Gastroesophageal sphincter (tissue), 4 donors: ENCODE measurements around the gene PPP1R10. TPM values are rescaled to one million over a fixed set of nuclear protein-coding genes. Genes with fewer than 3 reads are reported as not detected.
A peak's percentile ranks its signal among the peaks of the same experiment; 100 is the strongest.

Experiments
- ATAC-seq: fragments of 150-250 bp; one replicate; pipeline ENCODE4 v1.9.1; 2016; ENCODE audit warnings: mild to moderate bottlenecking, moderate library complexity
- H3K27ac ChIP-seq, 4 donors: fragments of 200-600 bp; sonication (generic) in 3 of 4; 1 replicate in 3 of 4; 2 replicates in 1 of 4; pipeline ENCODE4 v1.5.1; 2016 to 2019
- H3K27me3 ChIP-seq: fragments of 200-600 bp; sonication (generic); one replicate; pipeline ENCODE4 v1.5.1; 2019
- H3K36me3 ChIP-seq, 2 donors: fragments of 200-600 bp; sonication (generic); one replicate each; pipeline ENCODE4 v1.5.1; 2019; ENCODE audit warnings: control low read depth in 1 of 2
- H3K4me1 ChIP-seq, 3 donors: fragments of 200-600 bp; sonication (generic); 1 replicate in 2 of 3; 2 replicates in 1 of 3; pipeline ENCODE4 v1.5.1; 2016 to 2019; ENCODE audit warnings: control low read depth in 2 of 3
- H3K4me3 ChIP-seq, 2 donors: fragments of 200-600 bp; sonication (generic); one replicate each; pipeline ENCODE4 v1.5.1; 2019; ENCODE audit warnings: mild to moderate bottlenecking in 1 of 2, moderate library complexity in 1 of 2
- H3K9me3 ChIP-seq, 3 donors: fragments of 200-600 bp; sonication (generic); one replicate each; pipeline ENCODE4 v1.5.1; 2017 to 2019; ENCODE audit warnings: control low read depth in 2 of 3
- EP300 ChIP-seq: sonication (generic); formaldehyde crosslinking; IDR thresholded peaks from one replicate; pipeline ENCODE4 v1.6.1; 2017; ENCODE audit warnings: antibody characterized with exemption, mild to moderate bottlenecking
- POLR2A ChIP-seq, 2 donors: fragments of 450-650 bp; IDR thresholded peaks; one replicate each; pipeline ENCODE4 v1.6.1; 2017; ENCODE audit warnings: antibody characterized with exemption in 2 of 2, mild to moderate bottlenecking in 2 of 2, moderate library complexity in 1 of 2
- POLR2AphosphoS5 ChIP-seq: sonication (generic); formaldehyde crosslinking; IDR thresholded peaks from one replicate; pipeline ENCODE4 v1.6.1; 2017; ENCODE audit warnings: antibody characterized with exemption
- WGBS, 2 donors: methylation state at CpG; one replicate each; pipeline ENCODE4 v1.1.5; 2018; ENCODE audit warnings: low coverage in 1 of 2; 5-methylcytosine and 5-hydroxymethylcytosine counted together
- total RNA-seq, 4 donors: library from RNA; depleted of rRNA; stranded (reverse); fragments of >200 nt; gene quantifications; one replicate each; pipeline ENCODE4 v1.1.0, GENCODE V29; 2016
- TF ChIP-seq, protein P1 (sequence below), 4 experiments: fragments of 200-600 bp in 2 of 4; fragments of 450-650 bp in 2 of 4; sonication (generic) in 1 of 4; IDR thresholded peaks; one replicate each; pipeline ENCODE4 v1.5.1; 2017 to 2019; ENCODE audit warnings: antibody characterized with exemption in 4 of 4, mild to moderate bottlenecking in 2 of 4, moderate library complexity in 2 of 4

Gene PPP1R10
- total RNA-seq, 4 donors from 2014 or later: 26.7 to 50.4 (median 37.9) TPM

DNA sequence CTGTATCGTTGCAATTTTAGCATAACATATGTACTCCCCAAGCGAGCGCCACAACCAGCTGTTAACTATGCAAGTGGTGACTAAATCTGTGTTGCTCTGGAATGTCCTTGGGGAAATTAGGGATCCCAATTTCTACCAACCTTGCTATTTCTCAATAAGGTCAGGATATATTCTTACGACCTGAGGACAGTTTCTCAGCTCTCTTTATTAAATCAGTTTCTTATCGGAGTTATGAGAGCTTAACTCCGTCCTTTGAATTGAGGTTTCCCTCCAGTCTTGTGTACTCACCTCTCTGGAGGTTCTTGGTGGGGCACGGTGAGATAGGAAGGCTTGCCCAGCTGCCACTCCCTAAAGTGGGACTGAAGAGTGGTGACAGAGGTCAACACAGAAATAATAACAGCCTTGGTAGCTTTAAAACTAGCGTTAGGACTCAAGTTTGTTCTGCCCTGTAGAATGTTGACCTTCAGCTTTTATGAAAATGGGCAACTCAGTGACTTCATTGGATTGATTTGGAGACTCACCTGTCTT lies 1.3 kb upstream of the PPP1R10 start:
- ATAC-seq: no peak
- Histone ChIP-seq H3K27me3 (no peaks in the 10 kb centered on the region), H3K27ac (peak overlapping the region; percentile 39 to 95 (median 90)), H3K9me3 (no peaks in the 10 kb centered on the region), H3K4me3 (peak overlapping the region; percentile 59 to 70), H3K4me1 (peaks cover 13 to 33% (median 13%) of the 10 kb centered on the region in 3 donors), H3K36me3 (peaks cover 0 to 49% of the 10 kb centered on the region in 2 donors)
- WGBS, 2 donors: 5 to 17% methylated on average over 6 to 8 of the region's 8 CpGs
- no peak for TF ChIP-seq EP300
- TF ChIP-seq, protein P1, sequence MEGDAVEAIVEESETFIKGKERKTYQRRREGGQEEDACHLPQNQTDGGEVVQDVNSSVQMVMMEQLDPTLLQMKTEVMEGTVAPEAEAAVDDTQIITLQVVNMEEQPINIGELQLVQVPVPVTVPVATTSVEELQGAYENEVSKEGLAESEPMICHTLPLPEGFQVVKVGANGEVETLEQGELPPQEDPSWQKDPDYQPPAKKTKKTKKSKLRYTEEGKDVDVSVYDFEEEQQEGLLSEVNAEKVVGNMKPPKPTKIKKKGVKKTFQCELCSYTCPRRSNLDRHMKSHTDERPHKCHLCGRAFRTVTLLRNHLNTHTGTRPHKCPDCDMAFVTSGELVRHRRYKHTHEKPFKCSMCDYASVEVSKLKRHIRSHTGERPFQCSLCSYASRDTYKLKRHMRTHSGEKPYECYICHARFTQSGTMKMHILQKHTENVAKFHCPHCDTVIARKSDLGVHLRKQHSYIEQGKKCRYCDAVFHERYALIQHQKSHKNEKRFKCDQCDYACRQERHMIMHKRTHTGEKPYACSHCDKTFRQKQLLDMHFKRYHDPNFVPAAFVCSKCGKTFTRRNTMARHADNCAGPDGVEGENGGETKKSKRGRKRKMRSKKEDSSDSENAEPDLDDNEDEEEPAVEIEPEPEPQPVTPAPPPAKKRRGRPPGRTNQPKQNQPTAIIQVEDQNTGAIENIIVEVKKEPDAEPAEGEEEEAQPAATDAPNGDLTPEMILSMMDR (IDR thresholded peaks at IDR 0.05): no peak

- peaks cover 0 to 43% of the 10 kb centered on the region in 2 donors for H3K36me3 ChIP-seq
- TF ChIP-seq EP300 (no peak), POLR2AphosphoS5 (peak; percentile 88), POLR2A (IDR thresholded peaks at IDR 0.05) (peak; percentile 66)
- TF ChIP-seq, protein P1 (IDR thresholded peaks at IDR 0.05): no peak
- peak; percentile 92 for ATAC-seq
- H3K4me1 ChIP-seq: peaks cover 19 to 40% (median 19%) of the 10 kb centered on the region in 3 donors
- WGBS, 2 donors: 0% methylated on average over 4 to 32 of the region's 34 CpGs
- peak within 1 kb of the TSS; percentile 76 to 85 for H3K4me3 ChIP-seq
- no peaks in the 10 kb centered on the region for H3K9me3 ChIP-seq
- H3K27me3 ChIP-seq: no peaks in the 10 kb centered on the region
- peak within 1 kb of the TSS; percentile 92 to 99 (median 97) for H3K27ac ChIP-seq
Measured at GRCh38 chr6:30617565-30618269, 674 bp upstream of the PPP1R10 start, which contains the start of gene MRPS18B. TSS of gene MRPS18B (plus strand) at chr6:30617840. CDS start at chr6:30617866, 26 bp downstream.

DNA sequence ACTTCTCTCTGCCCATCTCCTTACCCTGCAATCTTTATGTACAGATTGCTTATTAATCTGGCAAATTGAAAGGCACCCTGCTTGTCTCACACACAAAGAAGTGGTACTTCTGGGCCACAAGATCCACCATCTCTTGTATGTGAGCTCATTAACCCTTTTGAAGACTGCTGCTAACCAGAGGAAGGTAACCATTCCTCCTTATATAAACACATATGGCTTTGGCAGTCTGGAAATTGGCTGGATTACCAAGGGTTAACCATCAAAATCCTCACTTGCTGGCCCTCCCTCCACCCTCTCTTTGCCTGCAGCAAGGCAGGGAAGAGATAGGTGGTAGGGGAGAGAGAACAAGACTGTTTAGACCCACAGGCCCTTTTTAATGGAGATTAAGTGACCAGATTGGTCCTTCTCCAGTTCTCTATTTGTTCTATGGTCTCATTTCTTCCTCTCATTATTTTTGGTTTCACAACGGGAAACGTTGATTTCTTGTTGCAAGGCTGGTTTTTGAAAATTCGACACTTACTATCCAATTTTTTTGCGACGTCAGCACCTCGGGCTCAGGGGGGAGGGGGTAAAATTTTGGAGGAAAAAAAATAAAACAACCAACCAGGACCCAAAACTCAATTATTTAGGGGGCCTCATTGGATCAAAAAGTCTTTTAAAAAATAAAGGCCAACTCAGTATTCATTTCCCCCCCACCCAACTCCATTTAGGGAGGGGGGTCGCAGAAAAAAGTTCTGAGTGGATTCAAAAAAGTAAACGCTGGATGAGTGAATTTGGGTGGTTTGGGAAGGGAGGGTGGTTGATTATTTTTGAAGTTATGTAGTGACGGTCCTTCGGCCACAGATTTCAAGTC lies 859 bp downstream of the PPP1R10 start:
- peak overlapping the region; percentile 92 to 99 (median 97) for H3K27ac ChIP-seq
- TF ChIP-seq POLR2AphosphoS5 (peak; percentile 40), POLR2A (IDR thresholded peaks at IDR 0.05) (peak in 1 of 2 donors; percentile 26), EP300 (no peak)
- TF ChIP-seq, protein P1 (IDR thresholded peaks at IDR 0.05): no peak
- H3K9me3 ChIP-seq: no peaks in the 10 kb centered on the region
- H3K4me1 ChIP-seq: peaks cover 30 to 55% (median 32%) of the 10 kb centered on the region in 3 donors
- WGBS, 2 donors: 0% methylated on average over 6 to 10 of the region's 10 CpGs
- H3K36me3 ChIP-seq: peaks cover 0 to 28% of the 10 kb centered on the region in 2 donors
- peak overlapping the region; percentile 76 to 85 for H3K4me3 ChIP-seq
- ATAC-seq: no peak
- no peaks in the 10 kb centered on the region for H3K27me3 ChIP-seq

- 0 to 1% methylated on average over 10 of the region's 10 CpGs for WGBS, 2 donors
- H3K4me3 ChIP-seq: peak overlapping the region; percentile 76 to 85
- peak overlapping the region; percentile 92 to 99 (median 97) for H3K27ac ChIP-seq
- TF ChIP-seq, protein P1 (IDR thresholded peaks at IDR 0.05): peak in 1 of 4 experiments; percentile 5
- TF ChIP-seq POLR2AphosphoS5 (no peak), POLR2A (IDR thresholded peaks at IDR 0.05) (peak in 1 of 2 donors; percentile 4), EP300 (no peak)
- ATAC-seq: no peak
- peaks cover 35 to 63% (median 36%) of the 10 kb centered on the region in 3 donors for H3K4me1 ChIP-seq
- H3K9me3 ChIP-seq: no peaks in the 10 kb centered on the region
- no peaks in the 10 kb centered on the region for H3K27me3 ChIP-seq
- H3K36me3 ChIP-seq: peaks cover 0 to 20% of the 10 kb centered on the region in 2 donors
Measured at GRCh38 chr6:30615219-30615957, 1.7 kb downstream of the PPP1R10 start.
